ENCODE results near the gene CFD. TPM values are rescaled to one million over a fixed set of nuclear protein-coding genes. Genes with fewer than 3 reads are reported as not detected.

CFD gene
- total RNA-seq (100 to 1,000 TPM; 221 to 590 (median 310) TPM), polyA plus RNA-seq (869 TPM)
- long read RNA-seq, donor 1, transcript CFD-201 (5 exons, 1,201 nt): major isoform, 359 of 438 reads
- long read RNA-seq, donor 1, transcript CFD-202 (5 exons, 809 nt): minor isoform, 5 of 438 reads
- long read RNA-seq, donor 1, partial matches to known transcripts: 73 of 438 reads
- long read RNA-seq, donor 1, other reads (novel, unspliced or antisense): 1 of 438 reads
- long read RNA-seq, donor 2, transcript CFD-201 (5 exons, 1,201 nt): major isoform, 611 of 723 reads
- long read RNA-seq, donor 2, partial matches to known transcripts: 104 of 723 reads
- long read RNA-seq, donor 2, other reads (novel, unspliced or antisense): 5 of 723 reads
- long read RNA-seq, donor 3, transcript CFD-201 (5 exons, 1,201 nt): major isoform, 264 of 282 reads
- long read RNA-seq, donor 3, partial matches to known transcripts: 14 of 282 reads
- long read RNA-seq, donor 3, other reads (novel, unspliced or antisense): 2 of 282 reads
- long read RNA-seq, donor 4, transcript CFD-201 (5 exons, 1,201 nt): major isoform, 190 of 215 reads
- long read RNA-seq, donor 4, partial matches to known transcripts: 19 of 215 reads
- long read RNA-seq, donor 4, other reads (novel, unspliced or antisense): 3 of 215 reads

DNA sequence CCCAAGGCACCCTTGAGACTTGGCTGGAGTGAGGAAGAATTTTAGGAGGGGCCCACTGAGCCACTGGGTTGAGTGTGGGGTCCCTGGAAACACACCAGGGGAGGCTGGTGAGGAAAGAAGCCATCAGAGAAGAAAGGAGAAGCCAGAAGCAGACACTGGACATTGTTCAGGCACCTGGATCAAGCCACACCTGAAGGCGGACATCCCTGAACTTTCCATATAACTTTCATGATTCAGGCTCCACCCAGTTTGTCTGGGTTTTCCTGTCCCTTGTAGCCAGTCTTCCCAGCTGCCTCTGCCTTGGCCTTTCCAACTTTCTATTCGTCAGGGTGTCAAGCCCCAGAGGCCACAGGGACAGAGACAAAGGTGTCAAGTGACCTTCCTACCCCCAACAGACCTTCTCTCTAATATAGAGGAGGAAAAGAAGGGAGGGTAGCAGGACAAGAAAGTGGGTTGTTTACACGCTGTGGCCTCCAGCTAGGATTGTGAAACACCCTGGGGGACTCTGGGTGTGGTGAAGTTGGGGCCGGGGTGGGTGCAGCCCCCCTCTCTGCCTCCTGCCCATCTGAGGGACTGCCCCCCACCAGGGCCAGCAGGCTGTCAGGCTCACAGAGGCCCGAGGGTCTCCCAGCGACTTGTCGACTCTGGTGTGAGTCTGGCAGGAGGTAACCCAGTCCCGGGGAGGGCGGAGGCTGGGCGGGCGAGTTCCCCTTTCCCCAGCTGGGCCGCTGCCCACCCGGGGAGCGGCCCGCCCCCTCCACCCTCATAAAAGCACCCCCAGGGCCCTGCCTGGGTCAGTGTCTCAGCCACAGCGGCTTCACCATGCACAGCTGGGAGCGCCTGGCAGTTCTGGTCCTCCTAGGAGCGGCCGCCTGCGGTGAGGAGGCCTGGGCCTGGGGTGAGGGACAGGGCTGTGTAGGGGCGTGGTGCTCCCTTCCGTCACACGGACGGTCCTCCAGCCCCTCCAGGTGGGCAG, at the start of gene CFD:
TSS of gene CFD (plus strand) at position 797 of the 976 bp plus-strand sequence. CDS start at position 823, 26 bp downstream.
- no peaks in the 10 kb centered on the region for H3K27me3 ChIP-seq (ENCODE audit: control insufficient read depth, insufficient read depth)
- H3K27ac ChIP-seq (ENCODE audit: low read length): peak within 1 kb of the TSS; percentile 86
- DNase-seq: peak; percentile 80 to 93 (median 90)
- no peaks in the 10 kb centered on the region for H3K9me3 ChIP-seq (ENCODE audit: control insufficient read depth, low read length)
- peak within 1 kb of the TSS; percentile 54 for H3K4me3 ChIP-seq (ENCODE audit: low read length)
- 38% methylated on average over 24 of the region's 24 CpGs for WGBS
- H3K4me1 ChIP-seq (ENCODE audit: control insufficient read depth, insufficient read depth, low read length): no peaks in the 10 kb centered on the region
- intact Hi-C loops (cut with DNase I): loop anchor here in 3 of 4 donors (5.0 to 10.0 kb wide), 5 partner anchors 54 to 92 kb away; partner anchors contain the start of gene KISS1R (in 1 of the 3)
- ATAC-seq: peak; percentile 59 to 77

- WGBS: 81% methylated on average over 30 of the region's 30 CpGs
- Histone ChIP-seq H3K27ac (ENCODE audit: low read length) (no peak overlapping the region), H3K4me3 (ENCODE audit: low read length) (no peak overlapping the region), H3K4me1 (ENCODE audit: control insufficient read depth, insufficient read depth, low read length) (no peaks in the 10 kb centered on the region), H3K27me3 (ENCODE audit: control insufficient read depth, insufficient read depth) (no peaks in the 10 kb centered on the region), H3K9me3 (ENCODE audit: control insufficient read depth, low read length) (no peaks in the 10 kb centered on the region)
- ATAC-seq: no peak
- intact Hi-C loops (cut with DNase I): no loop called here
- DNase-seq: peak in 2 of 3 donors; percentile 26 to 53
These were observed 49.2 kb upstream of the CFD start for GRCh38 chr19:810077-810855.

DNA sequence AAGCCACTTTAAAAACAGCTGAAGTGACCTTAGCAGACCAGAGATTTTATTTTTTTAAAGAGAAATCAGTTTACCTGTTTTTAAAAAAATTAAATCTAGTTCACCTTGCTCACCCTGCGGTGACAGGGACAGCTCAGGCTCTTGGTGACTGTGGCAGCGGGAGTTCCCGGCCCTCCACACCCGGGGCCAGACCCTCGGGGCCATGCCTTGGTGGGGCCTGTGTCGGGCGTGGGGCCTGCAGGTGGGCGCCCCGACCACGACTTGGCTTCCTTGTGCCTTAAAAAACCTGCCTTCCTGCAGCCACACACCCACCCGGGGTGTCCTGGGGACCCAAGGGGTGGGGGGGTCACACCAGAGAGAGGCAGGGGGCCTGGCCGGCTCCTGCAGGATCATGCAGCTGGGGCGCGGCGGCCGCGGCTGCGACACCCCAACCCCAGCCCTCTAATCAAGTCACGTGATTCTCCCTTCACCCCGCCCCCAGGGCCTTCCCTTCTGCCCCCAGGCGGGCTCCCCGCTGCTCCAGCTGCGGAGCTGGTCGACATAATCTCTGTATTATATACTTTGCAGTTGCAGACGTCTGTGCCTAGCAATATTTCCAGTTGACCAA, 48.5 kb upstream of the CFD start:
- no peak overlapping the region for H3K27ac ChIP-seq (ENCODE audit: low read length)
- H3K27me3 ChIP-seq (ENCODE audit: control insufficient read depth, insufficient read depth): no peaks in the 10 kb centered on the region
- intact Hi-C loops (cut with DNase I): no loop called here
- no peaks in the 10 kb centered on the region for H3K9me3 ChIP-seq (ENCODE audit: control insufficient read depth, low read length)
- DNase-seq: peak in 1 of 3 donors; percentile 48
- H3K4me1 ChIP-seq (ENCODE audit: control insufficient read depth, insufficient read depth, low read length): no peaks in the 10 kb centered on the region
- WGBS: 85% methylated on average over 25 of the region's 25 CpGs
- ATAC-seq: no peak
- H3K4me3 ChIP-seq (ENCODE audit: low read length): no peak overlapping the region

- no peak overlapping the region for H3K4me3 ChIP-seq (ENCODE audit: low read length)
- DNase-seq (no peak), ATAC-seq (no peak)
- H3K4me1 ChIP-seq (ENCODE audit: control insufficient read depth, insufficient read depth, low read length): no peaks in the 10 kb centered on the region
- no peaks in the 10 kb centered on the region for H3K27me3 ChIP-seq (ENCODE audit: control insufficient read depth, insufficient read depth)
- intact Hi-C loops (cut with DNase I): no loop called here
- WGBS: 94% methylated on average over 20 of the region's 20 CpGs
- H3K27ac ChIP-seq (ENCODE audit: low read length): no peak overlapping the region
- H3K9me3 ChIP-seq (ENCODE audit: control insufficient read depth, low read length): no peaks in the 10 kb centered on the region
These were observed 47.9 kb upstream of the CFD start for GRCh38 chr19:811506-812048.

DNA sequence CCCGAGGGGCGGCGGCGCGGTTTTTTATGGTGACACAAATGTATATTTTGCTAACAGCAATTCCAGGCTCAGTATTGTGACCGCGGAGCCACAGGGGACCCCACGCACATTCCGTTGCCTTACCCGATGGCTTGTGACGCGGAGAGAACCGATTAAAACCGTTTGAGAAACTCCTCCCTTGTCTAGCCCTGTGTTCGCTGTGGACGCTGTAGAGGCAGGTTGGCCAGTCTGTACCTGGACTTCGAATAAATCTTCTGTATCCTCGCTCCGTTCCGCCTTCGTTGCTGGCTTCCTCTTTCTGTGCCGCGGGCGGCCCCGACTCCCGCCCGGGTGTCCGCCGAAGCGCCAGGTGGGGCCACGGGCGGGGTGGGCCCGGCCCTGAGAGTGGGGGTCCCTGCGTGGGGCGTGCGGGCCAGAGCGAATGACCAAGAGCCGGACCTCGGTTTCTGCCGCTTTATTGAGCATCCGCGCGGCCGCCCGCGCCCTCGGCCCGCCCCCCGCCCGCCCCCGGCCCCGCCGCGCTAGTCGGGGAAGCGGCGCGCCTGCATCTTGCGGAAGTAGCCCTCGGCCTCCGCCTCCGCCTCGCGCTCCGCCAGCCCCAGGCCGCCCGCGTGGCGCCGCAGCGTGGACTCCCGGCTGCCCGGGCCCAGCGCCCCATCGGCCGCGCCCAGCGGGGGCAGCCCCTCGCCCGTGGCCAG, 47.3 kb upstream of the CFD start:
- H3K9me3 ChIP-seq (ENCODE audit: control insufficient read depth, low read length): no peaks in the 10 kb centered on the region
- no peak overlapping the region for H3K27ac ChIP-seq (ENCODE audit: low read length)
- H3K4me1 ChIP-seq (ENCODE audit: control insufficient read depth, insufficient read depth, low read length): no peaks in the 10 kb centered on the region
- ATAC-seq (no peak), DNase-seq (peak in 1 of 3 donors; percentile 56)
- no peaks in the 10 kb centered on the region for H3K27me3 ChIP-seq (ENCODE audit: control insufficient read depth, insufficient read depth)
- no peak overlapping the region for H3K4me3 ChIP-seq (ENCODE audit: low read length)
- 90% methylated on average over 80 of the region's 80 CpGs for WGBS
- intact Hi-C loops (cut with DNase I): no loop called here

DNA sequence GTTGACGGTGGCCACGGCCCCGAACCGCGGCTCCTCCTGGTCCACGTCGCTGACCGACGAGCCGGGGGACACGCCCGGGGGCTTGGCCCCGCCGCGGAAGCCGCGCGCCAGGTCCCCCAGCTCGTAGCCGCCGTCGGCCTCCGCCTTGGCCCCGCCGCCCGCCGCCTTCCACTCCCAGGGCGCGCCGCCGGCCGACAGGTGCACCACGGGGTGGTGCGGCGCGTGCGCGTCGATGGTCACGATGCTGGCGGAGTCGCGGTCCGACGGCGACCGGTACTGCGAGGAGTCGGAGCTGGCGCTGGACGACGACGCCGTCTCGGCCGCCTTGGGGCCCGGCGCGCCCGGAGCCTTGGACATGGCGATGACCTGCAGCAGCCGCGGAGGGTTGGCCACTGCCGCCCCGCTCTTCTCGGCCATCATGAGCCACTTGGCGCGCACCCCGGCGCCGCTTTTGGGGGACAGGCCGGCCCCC, 46.7 kb upstream of the CFD start:
- intact Hi-C loops (cut with DNase I): no loop called here
- no peaks in the 10 kb centered on the region for H3K9me3 ChIP-seq (ENCODE audit: control insufficient read depth, low read length)
- WGBS: 91% methylated on average over 72 of the region's 72 CpGs
- ATAC-seq: no peak
- peak in 1 of 3 donors; percentile 60 for DNase-seq
- H3K4me1 ChIP-seq (ENCODE audit: control insufficient read depth, insufficient read depth, low read length): no peaks in the 10 kb centered on the region
- H3K4me3 ChIP-seq (ENCODE audit: low read length): no peak overlapping the region
- H3K27ac ChIP-seq (ENCODE audit: low read length): no peak overlapping the region
- no peaks in the 10 kb centered on the region for H3K27me3 ChIP-seq (ENCODE audit: control insufficient read depth, insufficient read depth)

DNA sequence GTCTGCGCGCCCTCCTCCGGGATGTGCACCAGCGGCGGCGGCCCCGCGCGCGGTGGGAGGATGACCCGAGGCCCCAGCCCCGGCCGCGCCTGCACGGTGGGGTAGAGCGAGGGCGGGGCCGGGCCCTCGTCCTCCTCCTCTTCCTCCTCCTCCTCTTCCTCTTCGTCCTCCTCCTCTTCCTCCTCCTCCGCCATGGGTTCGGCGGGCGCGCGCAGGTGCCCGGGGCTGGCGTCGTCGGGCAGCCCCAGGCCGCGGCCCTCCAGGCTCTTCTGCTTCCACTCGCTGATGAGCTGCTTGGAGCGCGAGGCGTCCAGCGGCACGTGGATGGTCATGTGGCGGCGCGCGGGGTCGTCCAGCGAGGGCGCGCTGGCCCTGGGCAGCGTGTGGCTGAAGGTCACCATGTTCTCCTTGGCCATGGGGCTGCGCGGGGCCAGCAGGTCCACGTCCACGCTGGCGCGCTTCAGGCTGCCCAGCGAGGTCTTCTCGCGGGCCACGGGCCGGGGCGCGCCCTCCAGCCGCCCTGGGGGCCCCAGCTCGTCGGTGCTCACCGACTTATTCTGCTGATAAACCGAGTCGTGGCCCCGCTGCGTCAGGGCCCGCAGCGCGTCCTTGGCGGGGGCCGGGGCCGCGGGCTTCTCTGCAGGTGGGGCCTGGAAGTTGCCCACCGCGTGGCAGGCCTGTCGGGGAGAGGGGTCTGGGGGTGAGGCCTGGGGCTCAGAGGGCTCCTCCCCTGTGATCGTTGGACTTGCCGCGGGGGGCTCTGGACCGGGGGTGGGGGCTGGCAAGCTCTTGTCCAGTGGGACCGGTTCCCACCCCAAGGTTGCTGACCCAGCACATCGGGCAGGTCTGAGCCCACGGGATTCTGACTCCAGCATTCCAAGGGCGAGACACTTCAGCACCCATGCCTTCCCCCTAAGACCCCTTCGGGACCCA, 46.0 kb upstream of the CFD start:
- DNase-seq (peak in 1 of 3 donors; percentile 53), ATAC-seq (peak; percentile 13 to 27)
- Histone ChIP-seq H3K27ac (ENCODE audit: low read length) (no peak overlapping the region), H3K4me1 (ENCODE audit: control insufficient read depth, insufficient read depth, low read length) (no peaks in the 10 kb centered on the region), H3K4me3 (ENCODE audit: low read length) (no peak overlapping the region), H3K9me3 (ENCODE audit: control insufficient read depth, low read length) (no peaks in the 10 kb centered on the region), H3K27me3 (ENCODE audit: control insufficient read depth, insufficient read depth) (no peaks in the 10 kb centered on the region)
- WGBS: 92% methylated on average over 87 of the region's 87 CpGs
- intact Hi-C loops (cut with DNase I): no loop called here

- intact Hi-C loops (cut with DNase I): no loop called here
- DNase-seq: peak in 1 of 3 donors; percentile 57
- Histone ChIP-seq H3K4me3 (ENCODE audit: low read length) (no peak overlapping the region), H3K27ac (ENCODE audit: low read length) (no peak overlapping the region), H3K27me3 (ENCODE audit: control insufficient read depth, insufficient read depth) (no peaks in the 10 kb centered on the region), H3K4me1 (ENCODE audit: control insufficient read depth, insufficient read depth, low read length) (no peaks in the 10 kb centered on the region), H3K9me3 (ENCODE audit: control insufficient read depth, low read length) (no peaks in the 10 kb centered on the region)
- ATAC-seq: peak; percentile 14 to 35
- WGBS: 90% methylated on average over 49 of the region's 49 CpGs
These were observed 45.0 kb upstream of the CFD start for GRCh38 chr19:814152-815078.

Data from right cardiac atrium (tissue), 5 donors.